B cell (primary cell): ENCODE results near the gene TAF11. TPM values are rescaled to one million over a fixed set of nuclear protein-coding genes. Genes with fewer than 3 reads are reported as not detected.
"Not testable (repeated sequence)": the region's sequence is repeated elsewhere in the genome, so short reads cannot be mapped to it uniquely, and the experiment has no call there.

ENCODE experiments used
- ATAC-seq: fragments of 200-7000 bp; cut with Tn5 transposase; one replicate; pipeline ENCODE4 v1.10.0; 2021; ENCODE audit warnings: low read depth, mild to moderate bottlenecking, moderate number of reproducible peaks, moderate library complexity
- CTCF ChIA-PET: fragments of 350-600 bp; sonication (Branson Sonifier 250); formaldehyde crosslinking; loops from one replicate; lab custom pipeline; 2021; ENCODE audit warnings: antibody characterized with exemption, inconsistent platforms; lab: Charles Lee
- POLR2A ChIA-PET: fragments of 350-600 bp; sonication (Branson Sonifier 250); formaldehyde crosslinking; loops from one replicate; lab custom pipeline; 2021; ENCODE audit warnings: antibody characterized with exemption; lab: Charles Lee
- DNase-seq: peaks from one replicate; pipeline ENCODE4 v3.0.0; 2013
- H2AFZ ChIP-seq: 2 replicates; pipeline ENCODE4 v1.6.1; 2012; ENCODE audit warnings: mild to moderate bottlenecking, low read depth, low read length; ENCODE audit not compliant: insufficient read depth, poor library complexity, severe bottlenecking
- H3K27ac ChIP-seq, 2 donors: 1 replicate in 1 of 2; 2 replicates in 1 of 2; pipeline ENCODE4 v1.5.1; 2012 to 2013; ENCODE audit warnings: low read length in 2 of 2, mild to moderate bottlenecking in 2 of 2, moderate library complexity in 1 of 2
- H3K27me3 ChIP-seq, 4 experiments: fragments of 200-600 bp in 1 of 4; sonication (generic) in 1 of 4; replicated peaks in 1 of 4; 1 replicate in 2 of 4; 2 replicates in 2 of 4; pipeline versions ENCODE4 v1.6.1 to v1.7.0; 2013 to 2016; ENCODE audit warnings: low read length in 3 of 4, mild to moderate bottlenecking in 2 of 4, mixed read lengths in 1 of 4, moderate library complexity in 1 of 4; ENCODE audit not compliant: insufficient read depth in 4 of 4, control insufficient read depth in 3 of 4; ENCODE audit errors: control extremely low read depth in 1 of 4
- H3K36me3 ChIP-seq, 2 experiments: replicated peaks in 1 of 2; 1 replicate in 1 of 2; 2 replicates in 1 of 2; pipeline versions ENCODE4 v1.6.1 to v1.7.1; 2013; ENCODE audit warnings: low read length in 1 of 2; ENCODE audit not compliant: insufficient read depth in 2 of 2, control insufficient read depth in 1 of 2; ENCODE audit errors: control extremely low read depth in 1 of 2, extremely low read depth in 1 of 2
- H3K4me1 ChIP-seq, 2 donors: fragments of 200-600 bp in 1 of 2; sonication (generic) in 1 of 2; 1 replicate in 1 of 2; 2 replicates in 1 of 2; pipeline versions ENCODE4 v1.5.1 to v1.6.1; 2013 to 2017; ENCODE audit warnings: low read length in 2 of 2; ENCODE audit not compliant: control insufficient read depth in 2 of 2, insufficient read depth in 2 of 2
- H3K4me2 ChIP-seq: replicated peaks from 2 replicates; pipeline ENCODE3; 2012; ENCODE audit warnings: mild to moderate bottlenecking, low read depth, low read length; ENCODE audit not compliant: poor library complexity, severe bottlenecking
- H3K4me3 ChIP-seq, 5 experiments: fragments of 200-600 bp in 1 of 5; sonication (generic) in 1 of 5; 1 replicate in 3 of 5; 2 replicates in 2 of 5; pipeline versions ENCODE4 v1.5.1 to v1.7.0; 2011 to 2016; ENCODE audit warnings: low read length in 4 of 5, mild to moderate bottlenecking in 4 of 5, low read depth in 2 of 5, control low read depth in 1 of 5, moderate library complexity in 1 of 5; ENCODE audit not compliant: insufficient read depth in 1 of 5; ENCODE audit errors: control extremely low read depth in 1 of 5, extremely low read depth in 1 of 5
- H3K79me2 ChIP-seq: fragments of 200-600 bp; sonication (generic); one replicate; pipeline ENCODE4 v1.6.0; 2016; ENCODE audit warnings: low read length; ENCODE audit not compliant: control insufficient read depth, insufficient read depth
- H3K9ac ChIP-seq: fragments of 200-600 bp; sonication (generic); 2 replicates; pipeline ENCODE4 v1.6.1; 2017; ENCODE audit warnings: mild to moderate bottlenecking, low read length, moderate library complexity
- H3K9me3 ChIP-seq, 3 donors: one replicate each; pipeline versions ENCODE4 v1.6.1 to v1.7.1; 2013; ENCODE audit warnings: low read length in 2 of 3; ENCODE audit not compliant: control insufficient read depth in 2 of 3, insufficient read depth in 1 of 3; ENCODE audit errors: control extremely low read depth in 1 of 3
- H4K20me1 ChIP-seq: 2 replicates; pipeline ENCODE4 v1.6.0; 2012; ENCODE audit warnings: mild to moderate bottlenecking, low read length; ENCODE audit not compliant: insufficient read depth, control insufficient read depth, poor library complexity, severe bottlenecking
- H3K27ac Mint-ChIP-seq: one replicate; pipeline ENCODE4 v1.8.0; 2021; ENCODE audit warnings: mixed read lengths
- H3K27me3 Mint-ChIP-seq: one replicate; pipeline ENCODE4 v1.8.0; 2021; ENCODE audit warnings: mixed read lengths
- H3K4me1 Mint-ChIP-seq: one replicate; pipeline ENCODE4 v1.8.0; 2021; ENCODE audit warnings: mixed read lengths
- H3K4me3 Mint-ChIP-seq: one replicate; pipeline ENCODE4 v1.8.0; 2021; ENCODE audit warnings: mixed read lengths
- H3K9me3 Mint-ChIP-seq: one replicate; pipeline ENCODE4 v1.8.0; 2022; ENCODE audit warnings: mixed read lengths; ENCODE audit not compliant: insufficient read depth
- CTCF ChIP-seq: fragments of 200-600 bp; IDR thresholded peaks from one replicate; pipeline ENCODE4 v1.8.0; 2022; ENCODE audit warnings: antibody characterized with exemption, mild to moderate bottlenecking
- EZH2 ChIP-seq: IDR thresholded peaks from 2 replicates; pipeline ENCODE4 v1.6.1; 2012; ENCODE audit warnings: borderline replicate concordance, low read depth, mild to moderate bottlenecking, moderate library complexity, low read length; ENCODE audit not compliant: insufficient read depth, poor library complexity, severe bottlenecking
- WGBS: methylation state at CpG from one replicate; pipeline ENCODE4 v1.1.5; 2013; ENCODE audit warnings: missing lambda C conversion rate; ENCODE audit not compliant: insufficient coverage; 5-methylcytosine and 5-hydroxymethylcytosine counted together
- intact Hi-C: fragments of 100-400 bp; cut with micrococcal nuclease; formaldehyde crosslinking; loops from one replicate; pipeline ENCODE4 v1.10.0; 2022
- polyA plus RNA-seq: library from polyadenylated mRNA; depleted of rRNA; stranded (reverse); fragments of >200 nt; gene quantifications from 2 replicates; pipeline ENCODE4 v1.2.3, GENCODE V29; 2012
- total RNA-seq, 2 donors: library from RNA; stranded (reverse); fragments of 120-200 nt in 1 of 2; gene quantifications; 1 replicate in 1 of 2; 2 replicates in 1 of 2; pipeline versions ENCODE4 v1.2.3 to v1.2.4, GENCODE V29; 2013 to 2022

Gene TAF11
- total and polyA plus RNA-seq, 2 donors (not counting 1 experiment from before 2014, with no cell fraction given) = 27.3 to 28.5 TPM

DNA sequence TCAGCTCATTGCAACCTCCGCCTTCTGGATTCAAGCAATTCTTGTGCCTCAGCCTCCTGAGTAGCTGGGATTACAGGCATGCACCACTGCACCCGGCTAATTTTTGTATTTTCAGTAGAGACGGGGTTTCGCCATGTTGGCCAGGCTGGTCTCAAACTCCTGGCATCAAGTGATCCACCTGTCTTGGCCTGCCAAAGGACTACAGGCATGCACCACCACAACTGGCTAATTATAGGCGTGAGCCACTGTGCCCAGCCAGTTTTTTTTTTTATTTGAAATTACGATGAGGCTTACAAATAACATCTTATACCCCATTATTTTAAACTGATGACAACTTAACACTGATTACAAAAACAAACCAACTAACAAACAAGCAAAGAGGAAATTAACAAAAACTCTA lies 38.8 kb downstream of the TAF11 start:
- H2AFZ ChIP-seq, H4K20me1 ChIP-seq, H3K4me2 ChIP-seq, H3K27me3 ChIP-seq, H3K4me1 Mint-ChIP-seq, H3K27me3 Mint-ChIP-seq, DNase-seq, H3K4me3 ChIP-seq, H3K4me3 Mint-ChIP-seq, CTCF ChIA-PET, intact Hi-C loops, H3K27ac ChIP-seq, H3K79me2 ChIP-seq, H3K9me3 Mint-ChIP-seq, H3K4me1 ChIP-seq, H3K9me3 ChIP-seq, H3K27ac Mint-ChIP-seq, H3K9ac ChIP-seq, ATAC-seq: not testable (repeated sequence)
- peaks cover 0 to 17% of the 10 kb centered on the region in 2 experiments for H3K36me3 ChIP-seq
- POLR2A ChIA-PET = interaction anchor here (0.7 kb wide), 1 partner anchor 11 kb away, joined by 12 read pairs; no protein-coding TSS in a partner anchor
- WGBS = 96% methylated on average over 4 of the region's 6 CpGs

GRCh38 chr6:34839666-34840352 lies 48.0 kb downstream of the TAF11 start:
- H3K79me2 ChIP-seq = no peaks in the 10 kb centered on the region
- DNase-seq = no peak
- peaks cover 4 to 36% of the 10 kb centered on the region in 2 experiments for H3K36me3 ChIP-seq
- no peak overlapping the region for H3K4me3 ChIP-seq
- Mint-ChIP-seq H3K4me3 (no peak overlapping the region), H3K4me1 (no peaks in the 10 kb centered on the region), H3K27ac (no peak overlapping the region), H3K27me3 (no peaks in the 10 kb centered on the region), H3K9me3 (no peaks in the 10 kb centered on the region)
- TF ChIP-seq EZH2 = no peak
- TF ChIP-seq CTCF = no peak
- H3K4me1 ChIP-seq = no peaks in the 10 kb centered on the region
- no peaks in the 10 kb centered on the region for H4K20me1 ChIP-seq
- intact Hi-C loops = no loop called here
- POLR2A ChIA-PET = no interaction called here
- H2AFZ ChIP-seq = no peak overlapping the region
- CTCF ChIA-PET = no interaction called here
- ATAC-seq = no peak
- no peaks in the 10 kb centered on the region for H3K9me3 ChIP-seq
- WGBS = 91% methylated on average over 12 of the region's 15 CpGs
- H3K9ac ChIP-seq = no peak overlapping the region
- no peaks in the 10 kb centered on the region for H3K27me3 ChIP-seq
- no peak overlapping the region for H3K4me2 ChIP-seq
- H3K27ac ChIP-seq = no peak overlapping the region
